ENCODE results near the gene TM9SF3.

TM9SF3 gene

GRCh38 chr10:96507044-96507443, 79.8 kb downstream of the TM9SF3 start:
- DNase-seq: no peak

DNA sequence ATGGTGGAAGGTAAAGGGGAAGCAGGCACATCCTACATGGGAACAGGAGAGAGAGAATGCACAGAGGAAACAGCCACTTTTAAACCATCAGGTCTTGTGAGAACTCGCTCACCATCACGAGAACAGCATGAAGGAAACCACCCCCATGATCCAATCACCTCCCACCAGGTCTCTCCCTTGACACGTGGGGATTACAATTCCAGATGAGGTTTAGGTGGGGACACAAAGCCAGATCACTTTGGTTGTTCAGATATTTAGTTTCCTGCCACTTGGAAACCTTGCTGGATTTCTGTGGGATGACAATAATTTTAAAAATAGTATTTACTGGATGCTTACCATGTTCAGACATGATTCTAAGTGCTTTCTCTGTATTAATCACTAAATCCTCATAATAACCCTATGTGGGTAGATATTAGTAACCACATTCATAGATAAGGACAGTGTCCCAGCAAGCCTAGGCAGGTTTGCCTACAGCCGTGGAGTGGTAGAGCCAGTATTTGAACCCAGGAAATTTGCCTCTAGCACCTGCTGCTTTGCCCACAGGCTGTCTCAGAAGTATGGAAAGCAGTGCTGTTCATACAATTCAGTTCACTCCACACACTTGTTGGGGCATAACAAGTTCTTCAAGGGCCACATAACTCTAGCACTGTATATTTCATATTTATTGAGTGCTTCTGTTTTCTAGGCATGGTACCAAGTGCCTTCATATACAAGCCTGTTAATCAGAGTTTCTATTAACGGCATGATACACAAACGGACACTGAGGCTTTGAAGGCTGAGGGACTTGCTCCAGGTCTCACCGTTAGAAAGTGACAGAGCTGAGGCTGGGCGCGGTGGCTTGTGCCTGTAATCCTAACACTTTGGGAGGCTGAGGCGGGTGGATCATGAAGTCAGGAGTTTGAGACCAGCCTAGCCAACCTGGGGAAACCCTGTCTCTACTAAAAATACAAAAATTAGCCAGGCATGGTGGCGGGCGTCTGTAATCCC, 81.4 kb downstream of the TM9SF3 start:
- no peak for DNase-seq

DNA sequence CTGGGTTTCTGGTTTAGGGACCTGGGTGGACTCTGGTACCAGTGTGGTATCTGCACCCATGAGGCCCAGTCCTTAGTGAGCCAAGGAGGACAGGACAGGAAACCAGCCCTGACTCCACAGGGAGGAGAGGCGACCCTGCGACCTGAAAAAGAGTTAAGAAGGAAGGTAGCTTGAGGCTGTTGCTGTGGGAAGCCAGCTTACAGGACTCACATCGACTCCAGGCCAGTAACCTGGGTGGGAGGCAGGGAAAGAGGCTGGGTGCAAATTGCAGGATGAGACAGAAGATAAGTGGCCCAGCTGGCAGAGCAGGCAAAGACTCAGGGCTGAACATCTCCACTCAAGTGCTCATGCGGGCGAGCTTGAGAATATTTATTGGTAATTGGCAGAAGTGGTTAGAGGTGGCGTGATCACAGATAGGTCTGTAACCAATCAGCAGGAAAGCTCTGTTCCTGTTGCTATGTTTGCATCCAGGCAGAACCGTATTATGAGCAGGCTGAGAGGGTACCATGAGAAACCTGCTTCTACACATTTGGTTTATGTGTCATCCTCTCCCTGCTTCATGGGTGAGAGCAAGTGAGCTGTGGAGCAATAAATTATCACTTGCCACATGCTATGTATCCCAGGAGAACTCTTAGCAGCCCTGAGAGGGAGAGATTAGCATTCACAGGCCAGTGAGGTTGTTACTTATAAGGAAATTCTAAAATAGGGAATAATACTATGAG, 84.1 kb downstream of the TM9SF3 start:
- no peak for DNase-seq

- DNase-seq: no peak
Observed at GRCh38 chr10:96501985-96502384, 84.8 kb downstream of the TM9SF3 start.

- DNase-seq: no peak
Observed at GRCh38 chr10:96500519-96500918, 86.3 kb downstream of the TM9SF3 start.

DNA sequence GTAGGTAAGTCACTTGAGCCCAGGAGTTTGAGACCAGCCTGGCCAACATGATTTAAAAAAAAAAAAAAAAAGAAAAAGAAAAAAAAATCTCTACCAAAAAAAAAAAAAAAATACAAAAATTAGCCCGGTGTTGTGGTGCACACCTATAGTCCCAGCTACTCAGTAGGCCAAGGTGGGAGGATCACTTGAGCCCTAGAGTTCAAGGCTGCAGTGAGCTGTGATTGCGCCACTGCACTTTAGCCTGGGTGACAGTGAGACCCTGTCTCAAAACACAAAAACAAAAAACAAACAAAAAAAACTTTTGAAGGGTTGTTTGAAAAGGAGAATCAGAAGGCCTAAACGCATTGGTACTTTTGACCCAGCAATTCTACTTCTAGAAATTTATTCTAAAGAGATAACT, 86.8 kb downstream of the TM9SF3 start:
- DNase-seq: no peak

- no peak for DNase-seq
Observed at GRCh38 chr10:96497391-96497790, 89.4 kb downstream of the TM9SF3 start.

DNA sequence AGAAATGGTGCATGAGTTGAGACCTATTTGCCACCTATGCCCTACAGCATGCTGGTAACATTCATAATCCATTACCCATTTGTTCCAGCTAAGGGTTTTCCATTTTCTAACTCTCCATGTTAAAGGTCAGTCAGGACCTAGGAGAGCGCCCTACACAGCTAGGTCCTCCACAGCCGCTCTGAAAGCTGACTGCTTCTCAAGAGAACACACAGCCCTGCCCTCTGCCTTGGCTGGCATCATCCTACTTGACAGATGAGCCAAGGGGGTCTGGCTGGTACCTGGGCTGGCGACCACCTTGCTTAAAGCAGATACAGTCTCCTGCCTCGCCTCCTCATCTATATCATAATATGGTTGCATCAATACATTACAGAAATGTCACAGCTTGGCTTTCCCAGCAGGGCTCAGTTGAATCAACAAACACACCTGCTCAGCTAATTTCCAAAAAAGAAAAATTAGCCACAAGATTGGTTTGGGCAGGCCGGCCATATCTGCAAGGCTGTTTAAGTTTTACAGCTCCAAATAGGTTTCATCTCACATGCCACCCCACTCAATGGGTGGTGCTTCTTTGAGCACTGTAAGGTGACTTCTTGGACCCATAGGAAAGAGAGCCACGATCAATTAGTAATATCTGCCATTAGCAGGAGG, 90.4 kb downstream of the TM9SF3 start:
- no peak for DNase-seq

GRCh38 chr10:96495544-96495943, 91.3 kb downstream of the TM9SF3 start:
- DNase-seq: no peak

GRCh38 chr10:96494694-96495093, 92.1 kb downstream of the TM9SF3 start:
- DNase-seq: no peak

DNA sequence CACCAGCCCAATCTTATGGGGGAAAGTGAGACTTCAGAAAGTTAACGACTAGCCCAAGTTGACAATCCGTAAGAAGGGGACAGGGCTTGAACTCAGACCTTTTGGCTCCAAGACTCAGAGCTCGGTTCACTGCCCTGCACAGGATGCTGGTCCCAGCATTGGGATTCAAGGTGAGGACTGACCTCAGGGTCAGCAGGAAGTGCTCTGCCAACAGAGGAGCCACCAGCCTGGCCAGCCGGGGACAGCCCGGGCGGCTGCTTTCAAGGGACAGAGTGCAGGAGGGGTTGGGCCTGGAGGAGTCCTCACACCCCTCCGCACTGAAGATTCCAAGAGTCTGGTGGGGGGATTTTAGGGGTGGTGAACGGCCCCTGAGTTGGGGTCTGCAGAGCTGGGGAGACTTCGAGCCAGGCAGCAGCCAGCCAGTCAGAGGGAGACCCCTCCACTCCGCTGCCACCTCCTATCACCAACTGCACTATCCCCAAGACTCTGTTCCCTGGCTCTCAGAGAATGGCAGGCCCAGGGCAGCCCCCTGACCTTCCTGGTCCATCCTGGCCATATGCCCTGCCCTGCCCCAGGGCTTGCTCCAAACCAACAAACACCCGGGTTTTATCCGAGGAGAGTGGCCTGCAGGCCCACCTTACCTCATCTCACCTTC, 92.8 kb downstream of the TM9SF3 start:
- DNase-seq: no peak

GRCh38 chr10:96493254-96493653, 93.6 kb downstream of the TM9SF3 start:
- no peak for DNase-seq

DNA sequence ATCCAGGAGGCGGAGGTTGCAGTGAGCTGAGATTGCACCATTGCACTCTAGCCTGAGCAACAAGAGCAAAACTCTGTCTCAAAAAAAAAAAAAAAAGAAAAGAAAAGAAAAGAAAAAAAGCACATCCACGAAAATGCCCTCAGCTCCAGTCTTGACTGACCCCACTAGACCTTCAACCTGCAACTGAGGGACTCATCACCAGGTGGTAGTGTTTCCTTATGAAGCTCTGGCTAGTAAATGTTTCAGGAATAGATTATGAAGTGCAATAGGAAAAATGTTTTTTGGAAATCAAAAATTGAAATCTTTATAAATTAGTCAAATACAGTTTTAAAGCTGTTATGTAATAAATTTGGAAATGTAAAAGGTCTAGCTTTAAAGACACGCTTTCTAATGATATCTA, 95.5 kb downstream of the TM9SF3 start:
- DNase-seq: no peak

- DNase-seq: no peak
Observed at GRCh38 chr10:96488161-96488935, 98.5 kb downstream of the TM9SF3 start.

GRCh38 chr10:96482815-96483588, 103.8 kb downstream of the TM9SF3 start:
- no peak for DNase-seq

- no peak for DNase-seq
Observed at GRCh38 chr10:96478355-96478754, 108.5 kb downstream of the TM9SF3 start.

- DNase-seq: no peak
Observed at GRCh38 chr10:96473866-96474265, 112.9 kb downstream of the TM9SF3 start.

- peak; percentile 16 for DNase-seq
Observed at GRCh38 chr10:96470116-96470743, 116.6 kb downstream of the TM9SF3 start.

- peak; percentile 18 for DNase-seq
Observed at GRCh38 chr10:96468845-96469244, 118.0 kb downstream of the TM9SF3 start.
